Smooth muscle cell of the coronary artery (primary cell): Measurements from ENCODE around the gene LIPH. TPM values are rescaled to one million over a fixed set of nuclear protein-coding genes. Genes with fewer than 3 reads are reported as not detected.

Experiments
- total RNA-seq: library from RNA; depleted of rRNA; stranded (reverse); fragments of >200 nt; gene quantifications from 2 replicates; pipeline ENCODE4 v1.2.3, GENCODE V29; 2014; ENCODE audit warnings: low replicate concordance

The LIPH gene
- total RNA-seq, result under 0.01 and 0.90 TPM in 2 replicates

GRCh38 chr3:185552358-185552877 is at the start of gene LIPH:
TSS of gene LIPH (minus strand) at chr3:185552588. CDS start at chr3:185552471, 117 bp downstream.

DNA sequence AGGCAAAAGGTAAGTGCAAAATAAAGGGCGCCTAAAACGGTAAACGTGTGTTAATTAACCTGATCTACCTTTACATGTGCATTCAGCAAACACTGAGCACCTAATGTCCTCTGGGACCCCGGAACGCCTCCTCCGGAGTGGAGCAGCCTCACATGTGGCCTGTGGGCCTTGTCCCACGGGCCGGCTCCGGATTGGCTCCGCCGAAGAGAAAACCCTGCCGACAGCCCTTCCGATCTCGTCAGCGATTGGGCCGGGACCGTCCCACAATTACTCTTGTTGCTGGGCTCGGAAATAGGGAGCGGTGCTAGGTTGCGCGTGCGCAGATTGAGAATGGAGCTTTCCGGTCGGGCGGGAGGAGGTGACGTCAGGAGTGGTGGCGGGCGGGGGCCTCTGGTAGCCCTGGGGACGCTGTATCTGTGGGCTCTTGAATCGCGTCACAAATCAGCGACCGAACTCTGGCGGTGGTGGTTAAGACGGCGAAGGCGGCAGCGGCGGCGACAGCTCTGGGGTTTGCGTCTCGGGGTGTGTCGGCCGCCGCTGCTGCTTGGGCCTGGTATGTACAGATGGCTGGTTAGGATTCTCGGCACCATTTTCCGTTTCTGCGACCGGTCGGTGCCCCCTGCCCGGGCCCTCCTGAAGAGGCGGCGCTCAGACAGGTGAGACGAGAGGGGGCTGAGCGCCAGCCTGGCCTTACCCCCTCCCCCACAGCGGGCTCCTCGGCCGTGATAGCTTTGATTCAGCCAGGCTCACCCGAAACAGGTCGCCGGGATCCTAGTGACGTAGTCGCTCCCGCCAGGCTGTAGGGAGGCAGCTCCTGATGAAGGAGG is 33.7 kb upstream of the LIPH start, which contains the start of gene SENP2:
Gene SENP2, plus strand, starts transcription at position 437 of the 827 bp plus-strand sequence. Its CDS starts 119 bp downstream, at position 556.

GRCh38 chr3:185498503-185499396 is 53.6 kb downstream of the LIPH start, which contains the start of gene TMEM41A:
TSS of gene TMEM41A (minus strand) at chr3:185499035. CDS start at chr3:185498961, 74 bp downstream.

Other genes with a start within 250 kb of the LIPH start
- 14.7 and 19.3 TPM in 2 replicates for gene MAP3K13, start 189.5 kb downstream of the LIPH start, total RNA-seq
- 6.7 and 7.4 TPM in 2 replicates for gene TMEM41A, start 53.6 kb downstream of the LIPH start, total RNA-seq
- 26.9 and 34.0 TPM in 2 replicates for gene SENP2, start 33.7 kb upstream of the LIPH start, total RNA-seq